Left ventricle myocardium inferior (tissue), 1 donor: ENCODE results near the gene GLRX2. TPM values are rescaled to one million over a fixed set of nuclear protein-coding genes. Genes with fewer than 3 reads are reported as not detected.
"Not testable (repeated sequence)": the region's sequence is repeated elsewhere in the genome, so short reads cannot be mapped to it uniquely, and the experiment has no call there.

Experiments
- DNase-seq: peaks from one replicate; pipeline ENCODE4 v3.0.0-alpha.2; 2020
- H3K27ac ChIP-seq: fragments of 200-600 bp; replicated peaks from 2 replicates; pipeline ENCODE4 v1.8.0; 2021
- H3K27me3 ChIP-seq: fragments of 200-600 bp; 2 replicates; pipeline ENCODE4 v1.8.0; 2021; ENCODE audit warnings: low read depth
- H3K36me3 ChIP-seq: fragments of 200-600 bp; 2 replicates; pipeline ENCODE4 v1.8.0; 2021
- H3K4me1 ChIP-seq: fragments of 200-600 bp; 2 replicates; pipeline ENCODE4 v1.8.0; 2021
- H3K4me3 ChIP-seq: fragments of 200-600 bp; 2 replicates; pipeline ENCODE4 v1.8.0; 2021; ENCODE audit warnings: mild to moderate bottlenecking, moderate library complexity
- H3K9me3 ChIP-seq: fragments of 200-600 bp; replicated peaks from 2 replicates; pipeline ENCODE4 v1.8.0; 2021
- CTCF ChIP-seq: fragments of 200-600 bp; IDR thresholded peaks from 2 replicates; pipeline ENCODE4 v1.8.0; 2021; ENCODE audit warnings: antibody characterized with exemption, mild to moderate bottlenecking, borderline replicate concordance
- intact Hi-C: fragments of 100-400 bp; cut with micrococcal nuclease; formaldehyde crosslinking; loops from one replicate; pipeline ENCODE4 v1.11.0; 2022
- microRNA-seq: library from miRNA; unstranded; fragments of <30 nt; microRNA quantifications from one replicate; pipeline ENCODE4 v1.2.0, GENCODE V29; 2020
- total RNA-seq: library from RNA; stranded (reverse); fragmentation: NEBNext Ultra II Directional; extraction: Animal tissue kit (Norgen Biotek cat#: 25700); gene quantifications from one replicate; pipeline ENCODE4 v1.2.1, GENCODE V29; 2021
- donor health status: DM: no; HTN: yes; CAD: no; lungs with severe emphysema.

Gene GLRX2
- total RNA-seq, 1 donor from 2014 or later = 31.8 TPM

DNA sequence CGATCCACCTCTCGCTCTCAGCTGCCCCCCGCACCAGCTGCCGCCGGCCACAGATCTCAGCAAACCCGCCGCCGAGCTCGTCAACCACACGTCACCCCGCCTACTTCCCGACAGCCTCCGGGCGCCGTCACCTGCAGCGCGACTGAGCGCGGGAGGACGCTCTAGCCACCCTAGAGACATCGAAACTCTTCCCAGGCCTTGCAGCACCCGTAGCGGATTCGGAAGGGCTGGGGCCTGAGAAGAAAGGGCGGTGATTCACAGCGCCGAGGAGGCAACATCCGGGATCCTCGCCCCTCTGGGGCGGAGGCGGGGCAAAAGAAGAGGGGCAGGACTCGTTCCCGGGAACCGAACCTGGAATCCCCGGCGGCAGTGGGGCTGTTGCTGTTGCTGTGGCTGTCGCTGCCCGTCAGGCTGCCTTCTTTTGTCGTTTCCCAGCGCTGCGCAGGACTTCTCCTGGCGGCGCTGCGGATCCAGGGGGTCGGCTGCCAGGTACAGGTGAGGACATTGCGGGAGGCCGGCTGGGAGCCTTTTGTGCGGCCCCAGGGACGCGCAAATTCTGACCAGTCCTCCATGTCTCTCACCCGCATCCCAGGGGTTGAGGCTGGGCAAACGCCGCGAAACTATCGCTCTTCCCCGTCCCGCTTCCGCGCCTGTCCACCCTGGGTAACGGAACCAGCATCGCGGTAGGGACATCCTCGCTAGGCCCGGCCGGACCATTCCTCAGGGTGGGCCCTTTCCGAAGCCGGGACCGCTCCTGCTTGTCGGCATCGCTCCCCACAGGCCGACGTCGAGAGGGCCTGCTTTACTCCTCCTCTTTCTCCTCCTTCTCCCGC, 45.7 kb downstream of the GLRX2 start, which contains the start of the genes RO60 and UCHL5:
RO60 (plus strand) TSS at position 331 of the 833 bp plus-strand sequence. CDS start 9,443 bp downstream, outside the sequence.
UCHL5 (minus strand) TSS at position 79 of the 833 bp plus-strand sequence. CDS start 100 bp downstream, outside the sequence.
- Histone ChIP-seq H3K4me3 (peak within 1 kb of the TSS; percentile 90), H3K27ac (peak within 1 kb of the TSS; percentile 98), H3K27me3 (no peaks in the 10 kb centered on the region), H3K4me1 (peaks cover 78% of the 10 kb centered on the region), H3K36me3 (no peaks in the 10 kb centered on the region), H3K9me3 (no peaks in the 10 kb centered on the region)
- no peak for TF ChIP-seq CTCF
- intact Hi-C loops = loop anchor here (10.0 kb wide), 1 partner anchor 65 kb away; the partner anchor contains the start of gene CDC73
- DNase-seq = peak; percentile 95

DNA sequence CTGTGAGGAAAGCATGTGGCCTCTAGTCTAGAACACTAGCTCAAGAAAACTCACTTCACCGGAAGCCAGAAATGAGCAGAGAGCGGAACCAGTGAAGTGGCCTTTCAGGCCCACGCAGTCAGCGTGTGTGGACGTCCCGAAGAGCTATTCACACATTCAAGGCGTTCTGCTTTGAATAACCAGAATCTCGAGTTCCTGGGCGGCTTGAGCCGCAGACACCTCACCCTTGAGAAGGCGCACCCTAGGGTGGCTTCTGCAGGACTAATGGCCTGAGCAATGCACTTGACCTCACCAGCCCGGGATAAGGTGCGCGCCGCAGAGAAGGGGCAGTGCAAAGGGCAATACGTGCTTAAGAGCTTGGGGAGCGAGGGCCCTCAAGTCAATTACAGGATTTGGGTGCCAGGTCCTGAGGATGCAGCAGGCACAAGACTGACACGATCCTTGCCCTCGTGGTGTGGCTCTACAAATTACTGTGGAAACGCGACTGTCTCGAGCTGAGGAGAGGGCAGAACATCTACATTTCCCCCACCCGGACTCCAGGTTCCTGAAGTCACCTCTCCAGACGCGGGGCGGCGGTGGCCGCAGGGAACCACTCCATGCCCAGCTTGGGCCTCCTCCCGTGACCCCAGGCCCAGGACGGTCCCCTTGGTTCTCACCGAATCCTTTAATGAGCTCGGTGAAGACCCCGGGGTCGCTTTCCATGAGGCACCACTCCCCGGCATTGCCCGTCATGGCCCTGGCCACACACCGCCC, 46.5 kb downstream of the GLRX2 start:
- peak overlapping the region; percentile 90 for H3K4me3 ChIP-seq
- peak overlapping the region; percentile 98 for H3K27ac ChIP-seq
- intact Hi-C loops = loop anchor here (10.0 kb wide), 1 partner anchor 66 kb away; the partner anchor contains the start of gene CDC73
- no peaks in the 10 kb centered on the region for H3K9me3 ChIP-seq
- no peaks in the 10 kb centered on the region for H3K36me3 ChIP-seq
- no peak for TF ChIP-seq CTCF
- H3K4me1 ChIP-seq = peaks cover 78% of the 10 kb centered on the region
- peak; percentile 18 for DNase-seq
- H3K27me3 ChIP-seq = no peaks in the 10 kb centered on the region

- H3K4me1 ChIP-seq = peaks cover 58% of the 10 kb centered on the region
- intact Hi-C loops = loop anchor here (10.0 kb wide), 1 partner anchor 71 kb away; the partner anchor contains the start of gene CDC73
- TF ChIP-seq CTCF = no peak
Measured at GRCh38 chr1:193054169-193054675, 51.0 kb downstream of the GLRX2 start.

GRCh38 chr1:193048913-193049312, 56.3 kb downstream of the GLRX2 start:
- DNase-seq, H3K27me3 ChIP-seq, H3K27ac ChIP-seq, intact Hi-C loops, H3K4me3 ChIP-seq, H3K9me3 ChIP-seq: not testable (repeated sequence)
- H3K4me1 ChIP-seq = peaks cover 18% of the 10 kb centered on the region
- peaks cover 43% of the 10 kb centered on the region for H3K36me3 ChIP-seq

More at GRCh38 chr1:193054169-193054675, 51.0 kb downstream of the GLRX2 start:
- Histone ChIP-seq H3K27ac (no peak overlapping the region), H3K9me3 (no peaks in the 10 kb centered on the region), H3K4me3 (no peak overlapping the region), H3K36me3 (peaks cover 19% of the 10 kb centered on the region), H3K27me3 (no peaks in the 10 kb centered on the region)
- no peak for DNase-seq

Small RNA genes lying within 50 kb of the gene (microRNA-seq; reads per million reads assigned to microRNA genes)
- not detected for gene MIR1278

Other genes starting within 250 kb of the GLRX2 start
- 43.0 TPM for gene UCHL5, start 46.1 kb downstream of the GLRX2 start, total RNA-seq
- 51.8 TPM for gene RO60, start 45.8 kb downstream of the GLRX2 start, total RNA-seq
- gene CDC73, start 16.6 kb upstream of the GLRX2 start, total RNA-seq = 46.8 TPM
- 77.2 TPM for gene B3GALT2, start 81.2 kb upstream of the GLRX2 start, total RNA-seq